ENCODE data around the gene PDE6B. TPM values are rescaled to one million over a fixed set of nuclear protein-coding genes. Genes with fewer than 3 reads are reported as not detected.

Gene PDE6B
- total and polyA plus RNA-seq, 2 of the 13 experiments (the other 11 are each of a cell fraction or from before 2014, with no cell fraction given), result 0.38 to 0.40 TPM

- TF ChIP-seq ZNF687 (CRISPR knock-in tag; IDR thresholded peaks at IDR 0.05) (peak; percentile 36), ZNF512B (CRISPR knock-in tag; IDR thresholded peaks at IDR 0.05; ENCODE audit: borderline replicate concordance) (no peak), ZNF543 (CRISPR knock-in tag; IDR thresholded peaks at IDR 0.05) (peak; percentile 14; the same call in 1 of the 2 replicates), FOXO4 (CRISPR knock-in tag; conservative IDR thresholded peaks at IDR 0.05) (0 out of 2 replicates have a peak, but pooled peaks have one; percentile 79), AGO2 (optimal IDR thresholded peaks at IDR 0.05; ENCODE audit: low read depth, low read length) (peak; percentile 56), ZNF790 (CRISPR knock-in tag; IDR thresholded peaks at IDR 0.05; ENCODE audit: borderline replicate concordance) (peak; percentile 7; the same call in 1 of the 2 replicates), ZNF781 (CRISPR knock-in tag; IDR thresholded peaks at IDR 0.05; ENCODE audit: borderline replicate concordance, not compliant biosample characterization) (peak; percentile 53), ZNF557 (CRISPR knock-in tag; IDR thresholded peaks at IDR 0.05) (0 out of 2 replicates have a peak, but pooled peaks have one; percentile 4), SAP130 (CRISPR knock-in tag; IDR thresholded peaks at IDR 0.05; ENCODE audit: low read depth) (0 out of 2 replicates have a peak, but pooled peaks have one; percentile 28), ZC3H13 (CRISPR knock-in tag; IDR thresholded peaks at IDR 0.05) (0 out of 2 replicates have a peak, but pooled peaks have one; percentile 66), NCOA1 (CRISPR knock-in tag; IDR thresholded peaks at IDR 0.05) (peak; percentile 80), YEATS4 (CRISPR knock-in tag; IDR thresholded peaks at IDR 0.05; ENCODE audit: borderline replicate concordance) (peak; percentile 47; the same call in 1 of the 2 replicates), KLF16 (CRISPR knock-in tag; IDR thresholded peaks at IDR 0.05) (0 out of 4 replicates have a peak, but pooled peaks of 1 of the 2 experiments have one; percentile 35), ZMYM4 (CRISPR knock-in tag; IDR thresholded peaks at IDR 0.05) (peak; percentile 8; the same call in 1 of the 2 replicates), ZNF563 (CRISPR knock-in tag; IDR thresholded peaks at IDR 0.05) (0 out of 2 replicates have a peak, but pooled peaks have one; percentile 22), MED1 (CRISPR knock-in tag; IDR thresholded peaks at IDR 0.05) (peak; percentile 38), TP53 (CRISPR knock-in tag; conservative IDR thresholded peaks at IDR 0.05) (no peak), ZNF510 (CRISPR knock-in tag; IDR thresholded peaks at IDR 0.05; ENCODE audit: low read depth) (0 out of 2 replicates have a peak, but pooled peaks have one; percentile 26)
These were observed 48.1 kb downstream of the PDE6B start (continued) for GRCh38 chr4:673349-674091.
